Endothelial cell of umbilical vein (primary cell): ENCODE data around the gene CCDC177. TPM values are rescaled to one million over a fixed set of nuclear protein-coding genes. Genes with fewer than 3 reads are reported as not detected.

ENCODE experiments used
- BruUV-seq: library from RNA; stranded (reverse); fragments of 400-500 nt; replicated peaks from 2 replicates; lab custom pipeline; 2021; lab: Mats Ljungman, UMichigan
- CTCF ChIA-PET: fragments of 300-600, 350-600 bp; sonication (Branson Sonifier 250); formaldehyde crosslinking; loops from one replicate; lab custom pipeline; 2021; ENCODE audit warnings: antibody characterized with exemption, inconsistent platforms; lab: Charles Lee
- POLR2A ChIA-PET: fragments of 300-600, 350-600 bp; sonication (Branson Sonifier 250); formaldehyde crosslinking; loops from one replicate; lab custom pipeline; 2021; ENCODE audit warnings: antibody characterized with exemption, inconsistent platforms; lab: Charles Lee
- DNase-seq: peaks from one replicate; pipeline ENCODE4 v3.0.0-alpha.2; 2011; ENCODE audit warnings: low read depth, low spot score
- FAIRE-seq: peaks from 2 replicates; lab custom pipeline; 2011; peaks lifted over from hg19 to GRCh38; lab: Jason Lieb, UNC
- H2AFZ ChIP-seq: 2 replicates; pipeline ENCODE4 v1.6.0; 2012; ENCODE audit warnings: low read depth, low read length, control low read depth, inconsistent platforms
- H3K27ac ChIP-seq: 2 replicates; pipeline ENCODE4 v1.5.1; 2011; ENCODE audit warnings: low read depth, mild to moderate bottlenecking, control low read depth, low read length, moderate library complexity; ENCODE audit not compliant: insufficient read depth
- H3K27me3 ChIP-seq, 2 experiments: 2 replicates each; pipeline versions ENCODE4 v1.6.0 to v1.6.1; 2011; ENCODE audit warnings: low read length in 2 of 2, mixed read lengths in 1 of 2; ENCODE audit not compliant: control insufficient read depth in 2 of 2, insufficient read depth in 2 of 2
- H3K36me3 ChIP-seq, 2 experiments: 2 replicates in 1 of 2; 3 replicates in 1 of 2; pipeline ENCODE4 v1.5.1; 2011; ENCODE audit warnings: low read length in 2 of 2, mild to moderate bottlenecking in 1 of 2, moderate library complexity in 1 of 2; ENCODE audit not compliant: control insufficient read depth in 2 of 2, insufficient read depth in 2 of 2; ENCODE audit errors: extremely low read depth in 1 of 2
- H3K4me1 ChIP-seq: 3 replicates; pipeline ENCODE4 v1.5.1; 2011; ENCODE audit warnings: mild to moderate bottlenecking, low read length; ENCODE audit not compliant: control insufficient read depth, insufficient read depth; ENCODE audit errors: extremely low read depth
- H3K4me2 ChIP-seq: 2 replicates; pipeline ENCODE4 v1.6.1; 2011; ENCODE audit warnings: low read length, control low read depth, mixed read lengths; ENCODE audit not compliant: insufficient read depth
- H3K4me3 ChIP-seq, 3 experiments: fragments of 200-600 bp in 1 of 3; sonication (generic), shearing (Covaris generic) in 1 of 3; replicated peaks in 1 of 3; 2 replicates each; pipeline ENCODE4 v1.5.1; 2011 to 2016; ENCODE audit warnings: control low read depth in 3 of 3, low read length in 3 of 3, mild to moderate bottlenecking in 2 of 3, inconsistent platforms in 1 of 3, low read depth in 1 of 3, moderate library complexity in 1 of 3; ENCODE audit not compliant: insufficient read depth in 1 of 3
- H3K79me2 ChIP-seq: 2 replicates; pipeline ENCODE4 v1.6.0; 2012; ENCODE audit warnings: low read length, inconsistent platforms; ENCODE audit not compliant: control insufficient read depth, insufficient read depth
- H3K9ac ChIP-seq: replicated peaks from 2 replicates; pipeline ENCODE3; 2011; ENCODE audit warnings: low read length, control low read depth; ENCODE audit not compliant: insufficient read depth; ENCODE audit errors: extremely low read depth
- H3K9me1 ChIP-seq: replicated peaks from 3 replicates; pipeline ENCODE4 v1.6.0; 2011; ENCODE audit warnings: mild to moderate bottlenecking, low read length; ENCODE audit not compliant: control insufficient read depth, insufficient read depth; ENCODE audit errors: extremely low read depth
- H3K9me3 ChIP-seq: replicated peaks from 2 replicates; pipeline ENCODE4 v1.5.1; 2012; ENCODE audit warnings: low read length, inconsistent platforms; ENCODE audit not compliant: control insufficient read depth, insufficient read depth
- H4K20me1 ChIP-seq: replicated peaks from 2 replicates; pipeline ENCODE3; 2011; ENCODE audit warnings: mild to moderate bottlenecking, low read length; ENCODE audit not compliant: control insufficient read depth, insufficient read depth; ENCODE audit errors: extremely low read depth
- CTCF ChIP-seq, 2 donors: IDR thresholded peaks; 1 replicate in 1 of 2; 2 replicates in 1 of 2; pipeline ENCODE4 v1.5.1; 2011; ENCODE audit warnings: low read length in 2 of 2, mild to moderate bottlenecking in 2 of 2, moderate library complexity in 2 of 2, control low read depth in 1 of 2, inconsistent platforms in 1 of 2, low read depth in 1 of 2; ENCODE audit not compliant: insufficient read depth in 1 of 2; ENCODE audit errors: extremely low read depth in 1 of 2
- EZH2 ChIP-seq: IDR thresholded peaks from 2 replicates; pipeline ENCODE4 v1.6.1; 2012; ENCODE audit warnings: borderline replicate concordance, low read depth, mild to moderate bottlenecking, moderate library complexity, low read length, inconsistent platforms; ENCODE audit not compliant: severe bottlenecking
- FOS ChIP-seq: IDR thresholded peaks from 2 replicates; pipeline ENCODE4 v1.6.1; 2011; ENCODE audit warnings: mild to moderate bottlenecking, low read length, moderate library complexity, borderline replicate concordance; ENCODE audit not compliant: insufficient read depth
- GATA2 ChIP-seq: IDR thresholded peaks from 2 replicates; pipeline ENCODE4 v1.7.0; 2011; ENCODE audit warnings: low read depth, mild to moderate bottlenecking, moderate library complexity, mixed read lengths, low read length; ENCODE audit not compliant: insufficient read length, insufficient read depth
- JUN ChIP-seq: IDR thresholded peaks from 2 replicates; pipeline ENCODE4 v1.6.1; 2011; ENCODE audit warnings: borderline replicate concordance, low read depth; ENCODE audit not compliant: insufficient read length, insufficient read depth
- MAX ChIP-seq: IDR thresholded peaks from 2 replicates; pipeline ENCODE4 v1.6.1; 2011; ENCODE audit not compliant: insufficient read depth, insufficient read length
- MYC ChIP-seq: IDR thresholded peaks from one replicate; pipeline ENCODE4 v1.6.1; 2011; ENCODE audit warnings: mild to moderate bottlenecking, low read depth, low read length
- POLR2A ChIP-seq: IDR thresholded peaks from 2 replicates; pipeline ENCODE4 v1.6.1; 2012; ENCODE audit warnings: low read depth, mild to moderate bottlenecking, control low read depth, low read length
- POLR2AphosphoS5 ChIP-seq: IDR thresholded peaks from 2 replicates; pipeline ENCODE4 v1.6.1; 2012; ENCODE audit warnings: low read depth, mild to moderate bottlenecking, control low read depth, low read length, moderate library complexity; ENCODE audit not compliant: insufficient read depth
- dilution Hi-C: fragments of 300-500 bp; cut with MboI; formaldehyde crosslinking; loops from one replicate; pipeline ENCODE4 v1.15.0; 2019; ENCODE audit warnings: low sequenced_read_pairs; ENCODE audit not compliant: extremely low pct_ligation_motif_present
- intact Hi-C: fragments of 100-400 bp; cut with micrococcal nuclease; formaldehyde crosslinking; loops from one replicate; pipeline ENCODE4 v1.10.0; 2022
- polyA plus RNA-seq, 4 experiments: library from polyadenylated mRNA; depleted of rRNA in 3 of 4; stranded (reverse) in 3 of 4; unstranded in 1 of 4; fragments of >200 nt; gene quantifications; 2 replicates each; pipeline versions ENCODE4 v1.2.1 to v1.2.3, GENCODE V29; 2011 to 2012; ENCODE audit warnings: missing spikeins in 1 of 4
- total RNA-seq: library from RNA; stranded (reverse); gene quantifications from 2 replicates; pipeline ENCODE4 v1.2.3, GENCODE V29; 2021

CCDC177 gene
- total and polyA plus RNA-seq, 2 donors (not counting 3 experiments of a cell fraction or from before 2014, with no cell fraction given): not detected

GRCh38 chr14:69624136-69624535, 49.5 kb upstream of the CCDC177 start:
- intact Hi-C loops (no loop called here), dilution Hi-C loops (no loop called here)
- peaks cover 3% of the 10 kb centered on the region for H4K20me1 ChIP-seq
- H3K9me3 ChIP-seq: no peaks in the 10 kb centered on the region
- H3K36me3 ChIP-seq: no peaks in the 10 kb centered on the region
- H2AFZ ChIP-seq: no peak overlapping the region
- DNase-seq: no peak
- no peaks in the 10 kb centered on the region for H3K27me3 ChIP-seq
- peaks cover 18% of the 10 kb centered on the region for H3K4me1 ChIP-seq
- H3K27ac ChIP-seq: no peak overlapping the region
- peaks cover 49% of the 10 kb centered on the region for H3K79me2 ChIP-seq
- ChIA-PET POLR2A (no interaction called here), CTCF (interaction anchor here (1.9 kb wide), 1 partner anchor 11 kb away, joined by 5 read pairs; no protein-coding TSS in a partner anchor)
- BruUV-seq: no TSS peak
- no peaks in the 10 kb centered on the region for H3K9me1 ChIP-seq
- TF ChIP-seq GATA2 (no peak), CTCF (IDR thresholded peaks at IDR 0.05; ENCODE audit: extremely low read depth in 1 of 2, insufficient read depth in 1 of 2, low read depth in 1 of 2, low read length in 2 of 2) (no peak), MAX (no peak), POLR2A (no peak), MYC (no peak), POLR2AphosphoS5 (no peak), FOS (no peak), EZH2 (no peak), JUN (no peak)
- no peak for FAIRE-seq
- no peak overlapping the region for H3K4me2 ChIP-seq
- H3K4me3 ChIP-seq: no peak overlapping the region
- H3K9ac ChIP-seq: no peak overlapping the region
